GM18519 (cell line): ENCODE data around the gene CCDC146.
A peak's percentile ranks its signal among the peaks of the same experiment; 100 is the strongest.
"Not testable (repeated sequence)": the region's sequence is repeated elsewhere in the genome, so short reads cannot be mapped to it uniquely, and the experiment has no call there.

Experiments
- ATAC-seq: cut with Tn5 transposase; IDR thresholded peaks from one replicate; pipeline ENCODE4 v1.9.1; 2021; ENCODE audit warnings: mild to moderate bottlenecking, moderate library complexity; ENCODE audit not compliant: unreplicated experiment, low FRiP score

The CCDC146 gene

DNA sequence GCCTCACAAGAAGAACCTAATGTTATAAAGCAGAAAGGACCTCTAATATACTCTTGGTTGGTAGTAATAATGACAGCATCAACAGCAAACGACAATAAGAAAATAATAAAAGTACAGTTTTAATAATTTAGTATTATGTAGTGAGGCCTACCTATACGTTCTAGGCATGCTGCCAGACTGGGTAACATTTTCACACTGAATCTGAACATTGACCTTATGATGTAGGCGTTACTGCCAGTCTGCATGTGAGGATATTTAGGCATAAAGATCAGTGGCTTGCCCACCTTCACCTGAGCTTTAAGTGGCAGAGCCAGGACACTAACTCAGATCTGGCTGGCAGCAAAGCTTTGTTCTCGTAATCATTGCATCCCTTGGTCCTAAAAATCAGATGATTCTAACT is 74.7 kb downstream of the CCDC146 start:
- no peak for ATAC-seq

DNA sequence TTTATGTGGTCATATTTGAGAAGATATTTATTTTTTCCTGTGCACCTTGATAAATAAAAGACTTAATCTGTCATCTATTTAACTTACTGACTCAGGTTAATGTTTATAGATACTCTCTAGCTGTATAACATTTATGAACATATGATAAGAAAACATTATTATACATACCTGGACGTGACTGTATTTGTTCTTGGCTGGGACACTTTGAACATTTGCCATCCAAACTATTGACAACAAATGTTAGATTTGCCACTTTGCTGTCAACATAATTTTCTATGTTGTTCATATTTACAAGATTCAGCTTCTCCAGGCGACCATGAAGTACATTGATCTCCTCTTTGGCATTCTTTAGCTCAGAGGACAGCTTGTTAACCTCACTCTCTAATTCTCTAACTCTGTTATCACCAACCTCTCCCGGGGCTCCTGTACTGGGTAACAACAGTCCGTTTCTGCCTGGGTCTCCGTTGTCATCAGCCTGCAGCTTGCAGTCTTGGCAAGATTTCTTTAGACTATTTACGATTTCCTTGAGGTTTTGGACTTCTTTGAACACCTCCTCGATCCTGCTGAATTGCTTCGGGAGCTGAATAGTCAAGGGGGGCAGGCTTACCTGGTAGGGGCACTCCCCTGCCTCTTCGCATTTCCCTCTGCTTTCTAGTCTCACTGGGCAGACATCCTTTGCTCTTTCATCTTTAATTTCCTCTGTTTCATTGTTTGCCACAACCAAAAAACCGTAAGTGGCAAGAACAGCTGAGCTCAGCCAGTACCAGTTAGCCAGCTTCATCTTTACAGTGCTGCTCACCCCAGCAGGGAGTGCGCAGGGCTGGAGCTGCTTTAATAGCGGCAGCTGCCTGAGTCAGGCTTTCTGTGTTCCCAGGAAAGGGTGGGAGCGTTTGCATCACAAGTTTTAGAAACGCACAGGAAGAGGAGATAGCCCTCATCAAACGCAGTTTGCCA is 76.9 kb downstream of the CCDC146 start, which contains the start of gene FGL2:
Gene FGL2 (minus strand): TSS at position 807 of the 954 bp plus-strand sequence. CDS start 26 bp downstream, at position 781.
- no peak for ATAC-seq

DNA sequence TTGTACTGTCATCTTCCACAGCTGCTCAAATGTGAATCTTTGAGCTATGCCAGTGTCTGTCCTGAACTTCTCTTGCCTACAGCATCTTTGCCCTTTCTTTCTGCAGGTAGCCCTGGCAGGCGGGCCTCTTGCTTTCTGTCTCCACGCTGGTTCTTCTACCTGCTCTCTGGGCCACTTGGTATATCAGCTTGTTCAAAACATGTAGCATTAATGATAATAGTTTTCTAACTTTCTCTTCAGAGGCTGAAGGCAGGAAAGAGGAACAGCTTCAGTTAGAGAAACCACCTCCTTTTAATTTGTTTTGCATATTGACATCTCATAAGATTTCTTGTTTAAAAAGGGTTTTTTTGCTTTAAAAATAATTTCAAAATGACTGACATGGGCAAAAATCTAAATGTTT is 78.1 kb downstream of the CCDC146 start:
- no peak for ATAC-seq

DNA sequence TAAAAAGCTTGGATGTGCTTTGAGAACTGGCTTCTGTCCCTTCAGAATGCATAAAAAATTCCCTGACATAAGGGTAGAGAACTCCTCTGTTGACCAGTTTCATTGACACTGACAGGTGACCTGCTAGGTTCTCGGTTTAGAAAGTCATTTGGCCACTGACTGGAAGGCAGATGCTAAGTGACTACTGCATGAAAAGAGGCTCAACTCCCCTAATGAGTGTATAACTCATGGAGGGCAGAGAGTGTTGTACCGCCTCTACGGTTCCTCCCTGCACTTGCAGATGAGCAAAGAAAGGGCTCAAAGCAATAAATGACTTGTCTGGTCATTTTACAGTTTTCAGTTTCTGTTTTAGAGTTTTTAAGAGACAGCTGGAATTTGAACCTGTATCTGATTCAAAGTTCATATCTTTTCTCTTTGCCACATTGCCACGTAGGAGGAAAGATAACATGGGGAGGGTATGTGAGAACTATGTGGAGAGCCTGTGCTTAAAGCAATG is 80.1 kb downstream of the CCDC146 start:
- ATAC-seq = peak; percentile 92

DNA sequence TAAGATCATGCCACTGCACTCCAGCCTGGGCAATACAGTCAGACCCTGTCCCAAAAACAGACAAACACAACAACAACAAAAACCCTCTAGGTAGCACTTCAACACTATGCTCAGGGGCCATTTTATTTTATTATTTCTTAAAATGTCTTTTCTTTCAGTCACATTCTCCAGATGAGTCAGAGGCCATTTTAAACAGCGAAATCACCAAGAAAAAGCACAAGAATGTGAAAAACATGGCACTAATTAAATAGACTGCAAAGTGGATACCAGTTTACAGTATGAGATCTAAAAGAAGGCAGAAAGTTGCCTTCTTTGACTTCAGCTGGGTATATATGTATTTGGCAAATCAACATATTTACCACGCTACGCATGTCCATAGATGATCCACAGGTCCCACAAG is 83.3 kb downstream of the CCDC146 start:
- no peak for ATAC-seq

DNA sequence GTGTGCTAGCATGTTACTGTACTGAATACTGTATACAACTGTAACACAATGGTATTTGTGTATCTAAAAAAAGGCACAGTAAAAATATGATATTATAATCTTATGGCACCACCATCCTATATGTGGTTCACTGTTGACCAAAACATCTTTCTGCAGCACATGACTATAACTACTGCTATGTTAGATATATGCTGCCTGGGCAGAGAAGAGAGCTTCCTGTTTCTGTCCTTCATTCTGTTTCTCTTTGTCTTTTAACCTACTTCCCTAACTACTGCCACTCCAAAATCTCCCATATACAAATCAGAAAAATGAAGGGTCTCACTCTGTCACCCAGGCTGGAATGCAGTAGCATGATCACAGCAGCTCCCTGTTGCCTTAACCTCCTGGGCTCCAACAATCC is 86.0 kb downstream of the CCDC146 start:
- ATAC-seq = no peak

DNA sequence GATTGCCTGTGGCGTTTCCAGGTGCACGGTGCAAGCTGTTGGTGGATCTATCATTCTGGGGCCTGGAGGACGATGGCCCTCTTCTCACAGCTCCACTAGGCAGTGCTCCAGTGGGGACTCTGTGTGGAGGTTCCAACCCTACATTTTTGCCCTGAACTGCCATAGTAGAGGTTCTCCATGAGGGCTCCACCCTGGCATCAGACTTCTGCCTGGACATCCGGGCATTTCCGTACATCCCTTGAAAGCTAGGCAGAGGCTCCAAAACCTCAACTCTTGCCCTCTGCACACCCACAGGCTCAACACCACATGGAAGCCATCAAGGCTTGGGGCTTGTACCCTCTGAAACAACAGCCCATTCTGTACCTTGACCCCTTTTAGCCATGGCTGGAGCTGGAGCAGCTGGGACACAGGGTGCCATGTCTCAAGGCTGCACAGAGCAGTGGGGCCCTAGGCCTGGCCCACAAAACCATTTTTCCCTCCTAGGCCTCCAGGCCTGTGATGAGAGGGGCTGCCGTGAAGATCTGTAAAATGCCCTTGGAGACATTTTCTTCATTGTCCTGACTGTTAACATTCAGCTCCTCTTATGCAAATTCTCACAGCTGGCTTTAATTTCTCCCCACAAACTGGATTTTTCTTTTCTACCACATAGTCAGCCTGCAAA is 87.2 kb downstream of the CCDC146 start:
- ATAC-seq = no peak

DNA sequence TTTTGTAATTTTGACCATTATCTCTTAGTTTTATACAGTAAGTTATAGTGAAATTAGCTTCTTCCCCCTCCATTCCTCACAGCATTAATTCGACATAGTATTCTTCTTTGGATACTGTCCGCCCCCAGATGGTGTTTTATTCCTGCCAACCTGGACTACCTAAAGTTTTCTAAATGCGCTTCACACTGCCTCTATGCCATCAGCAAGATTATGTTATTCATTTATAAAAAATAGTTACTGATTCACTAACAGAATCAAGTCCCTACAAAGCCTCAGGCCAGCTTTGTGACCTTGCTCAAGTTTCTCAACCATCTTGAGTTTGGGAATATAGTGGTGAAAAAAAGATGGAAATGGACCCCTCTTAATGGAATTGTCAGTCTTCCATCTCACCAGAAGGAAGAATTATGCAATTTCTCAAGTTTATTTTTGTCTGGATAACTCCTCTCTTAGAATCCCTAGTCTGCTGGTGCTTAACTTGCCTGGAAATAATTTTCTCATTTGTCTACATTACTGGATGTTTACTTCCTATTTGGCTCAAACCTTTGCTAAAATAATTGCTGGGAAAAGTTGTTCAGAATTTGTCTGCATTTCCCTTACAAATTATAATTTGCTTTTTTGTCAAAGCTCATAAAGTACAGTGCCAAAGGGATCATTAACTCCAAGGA is 93.9 kb downstream of the CCDC146 start:
- no peak for ATAC-seq

DNA sequence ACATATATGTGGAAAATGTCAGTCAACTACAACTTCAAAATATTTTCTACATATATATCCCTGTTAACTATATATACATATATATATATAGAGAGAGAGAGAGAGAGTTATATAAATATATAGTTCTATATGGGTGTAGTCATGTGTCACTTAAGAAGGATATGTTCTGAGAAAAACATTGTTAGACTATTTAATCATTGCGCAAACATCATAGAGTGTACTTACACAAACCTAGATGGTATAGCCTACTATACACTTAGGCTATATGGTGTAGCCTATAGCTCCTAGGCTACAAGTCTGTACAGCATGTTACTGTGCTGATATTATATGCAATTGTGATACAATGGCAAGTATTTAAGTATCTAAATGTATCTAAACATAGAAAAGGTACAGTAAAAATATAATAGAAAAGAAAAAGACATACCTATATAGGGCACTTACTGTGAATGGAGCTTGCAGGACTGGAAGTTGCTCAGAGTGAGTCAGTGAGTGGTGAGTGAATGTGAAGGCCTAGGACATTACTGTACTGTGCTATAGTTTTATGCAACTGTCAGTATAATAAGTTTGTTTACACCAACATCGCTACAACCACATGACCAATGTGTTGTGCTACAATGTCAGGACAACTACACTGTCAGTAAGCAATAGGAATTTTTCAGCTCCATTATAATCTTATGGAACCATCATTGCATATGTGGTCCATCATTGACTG is 95.2 kb downstream of the CCDC146 start:
- no peak for ATAC-seq

DNA sequence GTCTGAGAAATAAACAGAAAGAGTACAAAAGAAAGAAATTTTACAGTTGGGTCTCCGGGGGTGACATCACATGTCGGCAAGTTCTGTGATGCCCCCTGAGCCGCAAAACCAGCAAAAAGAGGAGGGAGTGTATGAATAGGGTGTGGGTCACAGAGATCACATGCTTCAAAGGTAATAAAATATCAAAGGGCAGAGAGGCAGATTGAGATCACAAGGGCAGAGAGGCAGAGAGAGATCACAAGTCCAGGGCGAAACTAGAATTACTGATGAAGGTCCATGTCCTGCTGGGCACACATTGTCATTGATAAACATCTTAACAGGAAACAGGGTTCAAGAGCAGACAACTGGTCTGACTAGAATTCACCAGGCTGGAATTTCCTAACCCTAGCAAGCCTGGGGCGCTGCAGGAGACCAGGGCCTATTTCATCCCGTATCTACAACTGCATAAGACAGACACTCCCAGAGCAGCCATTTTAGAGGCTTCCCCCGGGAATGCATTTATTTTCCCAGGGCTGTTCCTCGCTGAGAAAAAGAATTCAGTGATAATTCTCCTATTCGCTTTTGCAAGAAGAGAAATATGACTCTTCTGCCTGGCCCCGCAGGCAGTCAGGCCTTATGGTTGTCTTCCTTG is 97.4 kb downstream of the CCDC146 start:
- not testable (repeated sequence) for ATAC-seq

DNA sequence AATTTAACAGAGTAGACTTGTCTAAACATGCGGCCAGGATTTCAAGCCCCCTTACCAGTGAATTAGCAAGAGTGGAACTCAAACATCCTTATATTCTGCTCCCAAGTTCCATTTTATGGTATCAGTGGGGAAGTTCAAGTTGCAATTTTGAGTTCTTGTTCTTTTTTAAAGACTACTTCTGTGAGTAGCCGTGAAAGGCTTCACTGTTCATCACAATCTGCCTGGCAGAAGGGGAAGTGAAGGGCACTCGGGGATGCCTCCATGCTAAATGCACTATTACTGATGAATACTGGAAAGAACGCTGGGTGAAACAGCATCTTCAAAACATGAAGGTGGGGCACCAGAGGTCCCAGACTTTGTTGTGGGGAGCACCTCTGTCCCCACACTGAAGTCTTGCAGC is 99.7 kb downstream of the CCDC146 start:
- no peak for ATAC-seq

DNA sequence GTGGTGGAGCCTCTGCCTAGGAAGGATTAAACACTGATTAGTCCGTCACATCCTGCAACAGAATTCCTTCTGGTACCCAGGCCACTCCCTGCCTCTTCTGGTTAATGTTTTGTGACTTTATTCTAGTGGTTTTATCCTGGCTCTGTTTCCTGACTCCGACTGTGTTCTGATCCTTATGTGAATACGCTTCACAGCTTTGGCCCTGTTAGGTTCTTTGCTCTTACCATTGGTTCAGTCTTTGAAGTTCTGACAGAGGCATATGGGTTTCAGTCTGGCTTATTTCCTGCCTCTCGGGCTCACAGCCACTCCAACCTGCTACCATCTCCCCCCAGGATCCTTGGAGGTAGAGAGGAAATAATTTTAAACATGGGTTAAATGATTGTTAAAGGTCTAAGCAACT is 100.4 kb downstream of the CCDC146 start:
- ATAC-seq = no peak

DNA sequence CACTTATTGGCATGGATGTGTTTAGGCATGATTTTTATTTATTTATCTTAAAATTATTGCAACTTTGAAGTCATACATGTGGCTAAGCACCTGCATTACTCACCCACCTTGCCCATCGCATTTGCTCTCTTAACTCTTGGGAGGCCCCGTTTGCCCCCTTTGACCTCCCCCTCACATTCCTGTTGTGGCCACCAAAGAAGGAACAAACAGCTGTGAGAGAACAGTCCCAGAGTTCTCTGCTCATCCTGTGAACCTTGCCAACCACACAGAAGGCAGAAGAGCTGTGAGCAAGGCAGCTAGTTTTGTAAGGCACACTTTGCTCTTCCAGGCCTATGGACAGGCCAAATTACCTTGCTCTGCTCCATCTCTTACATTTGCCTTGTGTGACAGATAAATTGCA is 100.8 kb downstream of the CCDC146 start:
- no peak for ATAC-seq

DNA sequence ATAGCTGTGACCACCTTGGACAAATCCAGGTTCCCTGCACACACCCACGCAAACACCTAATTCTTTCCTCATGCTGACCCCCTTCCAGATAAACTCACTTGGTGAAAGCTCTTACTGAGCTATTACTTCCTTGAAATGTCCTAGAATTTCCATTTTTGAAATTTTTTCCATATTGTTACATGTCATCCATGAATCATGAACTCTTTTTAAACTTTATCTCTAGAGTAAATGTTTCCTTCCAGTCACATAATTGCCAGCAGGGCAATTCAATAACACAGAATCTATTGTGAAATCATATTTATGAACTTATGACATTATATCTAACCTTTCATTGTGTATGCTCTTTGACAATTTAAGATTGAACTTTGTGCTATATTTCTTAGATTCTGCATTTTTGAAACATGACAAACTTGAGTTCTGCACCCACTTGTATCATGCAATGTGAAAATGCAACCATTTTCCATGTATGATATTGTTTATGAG is 104.0 kb downstream of the CCDC146 start:
- ATAC-seq = no peak

DNA sequence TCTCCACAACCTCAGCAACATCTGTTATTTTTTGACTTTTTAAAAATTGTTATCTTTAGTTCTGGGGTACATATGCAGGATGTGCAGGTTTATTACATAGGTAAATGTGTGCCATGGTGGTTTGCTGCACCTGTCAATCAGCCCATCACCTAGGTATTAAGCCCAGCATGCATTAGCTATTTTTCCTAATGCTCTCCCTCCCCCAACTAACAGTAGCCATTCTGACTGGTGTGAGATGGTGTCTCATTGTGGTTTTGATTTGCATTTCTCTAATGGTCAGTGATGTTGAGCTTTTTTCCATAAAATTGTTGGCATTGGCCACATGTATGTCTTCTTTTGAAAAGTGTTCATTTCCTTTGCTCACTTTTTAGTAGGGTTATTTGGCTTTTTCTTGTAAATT is 106.4 kb downstream of the CCDC146 start:
- not testable (repeated sequence) for ATAC-seq

DNA sequence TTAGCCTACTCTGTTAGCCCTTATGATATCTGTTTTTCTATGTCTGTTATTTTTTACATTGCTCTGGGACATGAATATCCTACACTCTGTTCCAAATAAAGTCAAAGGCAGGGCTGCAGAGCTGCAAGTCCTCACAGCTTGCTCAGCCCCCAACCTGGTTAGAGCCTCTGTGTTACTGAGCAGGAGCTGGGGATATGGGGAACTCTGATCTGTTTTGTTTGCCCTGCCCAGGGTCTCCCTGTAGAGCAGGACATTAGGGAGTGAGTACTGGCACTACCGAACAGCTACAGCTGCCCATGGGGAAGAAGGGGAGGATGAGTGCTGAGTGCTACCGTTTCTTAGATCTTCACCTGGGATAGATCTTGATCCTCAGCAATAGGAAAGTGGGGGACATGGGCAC is 110.1 kb downstream of the CCDC146 start:
- ATAC-seq = no peak

DNA sequence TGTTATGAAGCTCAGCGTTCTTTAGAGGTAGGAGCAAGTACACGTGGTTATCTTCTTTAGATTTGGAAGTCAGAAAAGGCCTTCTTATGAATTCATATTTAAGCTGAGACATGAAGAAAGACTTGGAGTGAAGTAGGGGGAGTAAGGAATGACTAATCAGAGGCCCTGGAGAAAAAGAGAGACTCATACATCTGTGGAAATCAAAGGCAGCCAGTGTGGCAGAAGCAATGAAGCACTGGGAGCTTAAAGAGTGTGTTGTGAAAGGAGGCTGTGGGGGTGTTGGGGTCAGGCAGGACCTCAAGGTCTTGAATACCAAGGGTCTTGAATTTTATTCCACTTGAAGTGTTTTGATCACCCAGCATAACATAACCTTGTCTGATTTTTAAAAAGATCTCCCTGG is 112.9 kb downstream of the CCDC146 start:
- ATAC-seq = no peak

DNA sequence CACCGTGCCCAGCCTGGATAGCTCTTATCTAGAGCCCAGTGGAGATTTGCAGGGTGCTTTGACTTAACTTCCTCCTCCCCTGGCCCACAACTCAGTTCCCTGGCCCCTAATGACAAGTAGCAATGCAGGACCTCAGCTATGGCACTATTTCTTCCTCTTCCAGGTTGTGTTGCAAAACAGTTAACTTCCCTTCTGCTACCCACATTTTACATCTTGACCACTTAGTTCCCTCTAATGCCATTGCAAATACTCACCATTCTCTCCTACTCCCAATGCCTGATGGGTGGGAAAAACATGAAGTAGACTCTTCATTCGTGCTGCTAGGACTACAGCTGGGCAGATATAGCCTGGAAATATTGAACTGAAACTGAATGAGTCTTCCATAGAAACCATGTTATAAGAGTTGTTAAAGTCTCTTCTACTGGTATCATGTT is 116.3 kb downstream of the CCDC146 start:
- ATAC-seq = no peak

DNA sequence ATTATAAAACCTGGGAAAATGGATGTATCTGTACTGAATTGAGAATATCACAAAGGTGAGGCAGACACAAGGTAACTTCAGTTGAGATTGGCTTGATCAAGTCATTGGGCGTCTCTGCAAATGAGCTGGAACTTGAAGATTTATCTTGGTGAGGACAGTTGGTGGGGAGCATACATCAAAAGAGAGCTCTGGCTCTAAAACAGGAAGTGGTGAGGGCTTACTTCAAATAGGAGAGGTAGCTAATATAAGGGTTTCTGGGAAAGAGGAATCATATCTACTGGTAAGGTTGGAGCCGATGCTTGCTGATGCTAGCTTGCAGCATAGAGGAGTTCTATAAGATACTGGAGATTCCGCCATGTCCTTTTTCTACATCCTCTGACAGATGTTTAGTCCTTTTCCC is 117.1 kb downstream of the CCDC146 start:
- no peak for ATAC-seq

DNA sequence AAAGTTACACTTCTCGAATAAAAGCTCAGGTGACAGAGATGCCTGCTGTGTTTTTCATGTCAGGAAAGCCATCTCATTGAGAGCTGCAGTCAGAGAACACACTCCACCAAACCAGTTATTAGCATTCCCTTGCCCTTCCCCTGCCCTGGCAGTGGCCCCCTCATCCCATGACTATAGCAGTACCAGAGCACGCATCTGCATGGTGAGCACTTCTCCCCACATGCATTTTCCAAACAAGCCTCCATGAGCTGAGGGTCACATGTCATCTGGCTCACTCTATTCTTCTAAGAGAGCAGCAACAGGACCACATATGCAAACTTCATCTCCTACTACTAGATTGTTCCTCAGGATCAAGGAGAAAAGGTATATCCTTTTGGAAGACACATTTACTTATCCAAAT is 119.7 kb downstream of the CCDC146 start:
- ATAC-seq = no peak
